NOMO-1 treated with dmso at 0.1 percent for 144 hours (cell line): Measurements from ENCODE around the gene NOX5.
A peak's percentile ranks its signal among the peaks of the same experiment; 100 is the strongest.
"Not testable (repeated sequence)": the region's sequence is repeated elsewhere in the genome, so short reads cannot be mapped to it uniquely, and the experiment has no call there.

Experiments
- DNase-seq: peaks from one replicate; lab custom pipeline; 2025; ENCODE audit not compliant: unreplicated experiment; lab: John Stamatoyannopoulos, UW

The NOX5 gene

GRCh38 chr15:69055251-69055650, 40.8 kb downstream of the NOX5 start:
- no peak for DNase-seq

- DNase-seq, result no peak
Measured at GRCh38 chr15:69056365-69056764, 41.9 kb downstream of the NOX5 start.

DNA sequence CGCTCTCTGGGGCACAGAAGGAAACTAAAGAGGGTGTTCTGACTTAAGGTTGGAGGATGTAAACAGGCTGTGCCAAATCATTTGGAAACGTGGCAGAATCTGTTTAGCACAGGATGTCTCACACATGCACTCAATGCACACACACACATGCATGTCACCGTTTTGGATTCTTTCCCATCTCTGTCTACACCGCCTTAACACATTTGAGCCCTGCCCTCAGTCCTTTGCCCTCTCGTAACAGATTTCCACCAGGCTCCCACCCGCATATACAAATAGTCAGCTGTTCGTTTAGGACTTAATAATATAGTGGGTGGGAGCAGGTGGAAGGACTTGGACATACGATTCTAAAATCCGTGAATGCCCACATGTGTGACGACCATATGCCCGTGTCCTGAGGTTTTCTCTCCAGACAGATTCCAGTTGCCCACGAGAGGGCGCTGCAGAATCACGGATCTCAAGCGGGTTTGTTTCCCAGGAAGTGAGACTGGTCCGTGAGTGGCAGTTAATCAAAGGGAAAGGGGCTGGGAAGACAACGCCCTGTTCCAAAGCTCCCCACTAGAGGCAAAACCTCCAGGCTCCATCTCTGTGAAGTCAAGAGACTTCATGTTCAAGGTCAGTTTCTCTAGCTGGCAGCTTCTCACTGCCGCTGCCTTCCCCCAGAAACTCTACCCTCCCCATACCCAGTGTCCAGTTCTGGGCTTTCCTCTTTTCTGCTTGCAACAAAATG, 44.5 kb downstream of the NOX5 start:
- DNase-seq, result peak; percentile 46

GRCh38 chr15:69059557-69059943, 45.1 kb downstream of the NOX5 start:
- DNase-seq, result no peak

DNA sequence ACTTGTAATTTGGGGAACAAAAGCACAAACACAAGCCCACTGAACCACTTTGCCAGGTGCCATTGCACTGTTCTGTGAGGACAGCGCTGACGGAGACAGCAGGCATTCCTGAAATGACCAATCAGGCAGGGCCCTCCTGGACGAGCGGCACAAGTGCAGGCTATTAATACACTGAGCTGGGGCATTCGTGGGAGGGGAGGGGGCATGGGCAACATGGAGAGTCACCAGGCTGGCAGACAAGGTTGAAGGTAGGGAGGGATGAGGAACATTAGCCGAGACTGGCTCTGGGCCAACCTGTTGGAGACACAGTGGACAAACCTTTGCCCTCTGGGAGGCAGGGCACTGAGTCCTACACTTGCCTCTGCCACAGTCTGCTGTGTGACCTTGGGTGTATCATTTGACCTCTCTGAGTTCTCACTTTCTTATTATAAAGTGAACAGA, 45.6 kb downstream of the NOX5 start:
- no peak for DNase-seq

DNA sequence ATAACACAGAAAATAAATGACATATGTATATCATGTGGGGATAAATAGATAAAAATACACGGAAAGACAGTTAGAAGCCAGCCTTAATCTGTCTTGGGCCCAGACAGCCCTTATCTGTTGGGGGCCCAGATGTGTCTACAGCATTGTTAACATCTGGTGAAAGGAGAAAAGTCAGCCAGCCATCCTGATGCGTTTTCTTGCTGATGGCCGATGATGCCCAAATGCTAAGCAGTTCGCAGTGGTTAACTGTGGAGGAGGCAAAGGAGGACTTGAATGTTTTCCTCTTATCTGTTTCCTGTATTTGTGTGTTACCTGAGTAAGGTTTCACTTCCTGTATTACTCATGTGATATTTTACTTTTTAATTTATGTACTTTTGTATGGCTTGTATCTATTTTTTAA, 46.2 kb downstream of the NOX5 start:
- DNase-seq, result no peak

GRCh38 chr15:69061414-69061842, 46.9 kb downstream of the NOX5 start:
- no peak for DNase-seq

GRCh38 chr15:69064649-69065048, 50.2 kb downstream of the NOX5 start:
- no peak for DNase-seq

- no peak for DNase-seq
Measured at GRCh38 chr15:69066007-69066995, 51.8 kb downstream of the NOX5 start.

- no peak for DNase-seq
Measured at GRCh38 chr15:69067296-69067695, 52.8 kb downstream of the NOX5 start.

DNA sequence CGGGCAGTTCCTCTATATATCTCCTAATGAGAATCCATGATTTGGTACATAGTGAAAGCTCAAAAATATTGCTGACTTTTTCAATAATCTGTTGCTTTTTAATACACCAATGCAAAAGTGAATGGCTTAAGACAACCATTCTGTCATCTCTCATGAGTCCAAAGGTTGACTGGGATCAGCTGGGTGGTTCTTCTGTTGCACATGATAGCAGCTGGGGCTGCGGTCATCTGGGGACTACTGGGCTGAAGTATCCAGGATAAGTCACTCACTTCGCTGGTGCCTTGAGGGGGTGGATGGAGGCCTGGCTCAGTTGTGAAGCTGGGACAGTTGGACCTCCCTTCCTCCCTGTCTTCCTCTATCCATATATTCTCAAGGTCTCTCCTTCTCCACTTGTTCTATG, 53.7 kb downstream of the NOX5 start:
- DNase-seq, result no peak

DNA sequence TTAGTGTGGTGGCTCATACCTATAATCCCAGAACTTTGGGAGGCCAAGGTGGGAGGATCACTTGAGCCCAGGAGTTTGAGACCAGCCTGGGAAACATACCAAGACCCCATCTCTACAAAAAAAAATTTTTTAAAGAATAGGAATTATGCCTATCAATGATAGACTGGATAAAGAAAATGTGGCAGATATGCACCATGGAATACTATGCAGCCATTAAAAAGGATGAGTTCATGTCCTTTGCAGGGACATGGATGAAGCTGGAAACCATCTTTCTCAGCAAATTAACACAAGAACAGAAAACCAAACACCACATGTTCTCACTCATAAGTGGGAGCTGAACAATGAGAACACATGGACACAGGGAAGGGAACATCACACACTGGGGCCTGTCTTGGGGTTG, 54.8 kb downstream of the NOX5 start:
- DNase-seq, result not testable (repeated sequence)

- no peak for DNase-seq
Measured at GRCh38 chr15:69069996-69070395, 55.5 kb downstream of the NOX5 start.

GRCh38 chr15:69070396-69070795, 55.9 kb downstream of the NOX5 start:
- DNase-seq, result no peak

- no peak for DNase-seq
Measured at GRCh38 chr15:69071260-69071659, 56.8 kb downstream of the NOX5 start.

DNA sequence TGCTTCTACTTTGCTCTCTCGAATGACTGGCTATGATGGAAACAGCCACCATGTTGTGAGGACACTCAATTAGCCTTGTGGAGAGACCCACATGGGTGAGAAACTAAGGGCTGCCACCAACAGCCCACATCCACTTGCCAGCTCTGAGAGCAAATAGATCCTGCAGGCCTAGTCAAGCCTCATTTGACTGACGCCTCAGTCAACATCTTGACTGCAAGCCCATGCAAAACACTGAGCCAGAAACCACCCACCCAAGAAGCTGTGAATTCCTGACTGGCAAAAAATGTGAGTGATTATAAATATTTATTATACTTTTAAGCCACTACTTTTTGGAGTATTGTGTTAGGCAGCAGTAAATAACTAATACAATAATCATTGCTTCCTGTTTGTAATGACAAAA, 58.4 kb downstream of the NOX5 start:
- DNase-seq, result no peak

DNA sequence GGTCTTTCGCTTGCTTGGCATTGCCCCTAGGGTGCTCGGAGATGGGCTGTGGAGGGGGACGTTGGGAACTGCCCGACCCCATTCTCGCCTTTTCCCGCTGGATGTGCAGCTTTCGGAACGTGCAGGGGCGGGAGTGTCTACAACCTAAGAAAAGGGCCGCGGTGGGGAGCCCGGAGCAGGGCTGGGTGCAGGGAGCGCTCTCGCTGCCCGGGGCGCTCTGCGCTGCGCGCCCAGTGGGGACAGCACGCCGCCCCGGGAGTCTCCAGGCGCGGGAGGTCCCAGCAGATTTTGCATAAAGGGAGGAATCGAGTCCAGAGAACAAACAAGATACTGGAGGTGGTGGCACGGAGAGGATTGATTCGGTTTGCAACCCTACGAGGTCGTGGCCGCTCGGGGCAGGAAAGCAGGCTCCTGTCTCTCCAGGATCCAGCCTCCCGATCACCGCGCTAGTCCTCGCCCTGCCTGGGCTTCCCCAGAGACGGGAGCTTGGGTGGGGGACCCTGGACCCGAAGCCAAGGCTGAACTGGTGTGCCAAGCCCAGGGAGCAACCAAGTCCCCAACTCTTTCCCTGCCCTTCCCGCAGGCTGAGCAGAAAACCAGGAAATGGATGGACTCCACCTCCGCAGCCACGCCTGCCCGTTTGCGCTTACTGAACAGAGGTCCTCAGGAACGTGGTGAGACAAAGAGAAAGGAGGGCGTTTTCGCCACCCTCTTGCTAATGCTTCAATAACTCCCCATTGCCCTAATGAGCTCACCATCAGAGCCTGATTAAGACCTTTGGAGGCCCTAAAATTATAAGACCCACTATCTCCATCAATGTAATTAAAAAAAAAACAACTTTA, 59.7 kb downstream of the NOX5 start:
- no peak for DNase-seq

DNA sequence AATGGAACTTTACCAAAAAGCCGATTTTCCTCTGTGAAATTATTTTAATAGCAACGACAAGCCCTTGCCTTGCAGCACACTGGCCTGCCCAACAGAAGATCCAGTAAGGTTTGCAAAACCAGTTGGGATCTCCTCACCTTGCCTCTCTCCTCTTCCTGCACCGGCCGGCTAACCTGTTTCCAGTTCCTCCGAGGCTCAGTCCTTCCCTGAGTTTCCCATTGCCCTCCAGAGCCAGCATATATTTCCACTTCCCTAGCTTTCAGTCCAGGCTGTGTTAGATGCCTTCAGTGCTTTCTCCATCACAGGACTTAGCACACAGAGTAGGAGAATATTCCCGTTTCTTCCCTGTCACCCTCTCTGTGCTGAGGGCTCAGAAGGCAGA, 60.3 kb downstream of the NOX5 start:
- no peak for DNase-seq

- no peak for DNase-seq
Measured at GRCh38 chr15:69075440-69075839, 60.9 kb downstream of the NOX5 start.

DNA sequence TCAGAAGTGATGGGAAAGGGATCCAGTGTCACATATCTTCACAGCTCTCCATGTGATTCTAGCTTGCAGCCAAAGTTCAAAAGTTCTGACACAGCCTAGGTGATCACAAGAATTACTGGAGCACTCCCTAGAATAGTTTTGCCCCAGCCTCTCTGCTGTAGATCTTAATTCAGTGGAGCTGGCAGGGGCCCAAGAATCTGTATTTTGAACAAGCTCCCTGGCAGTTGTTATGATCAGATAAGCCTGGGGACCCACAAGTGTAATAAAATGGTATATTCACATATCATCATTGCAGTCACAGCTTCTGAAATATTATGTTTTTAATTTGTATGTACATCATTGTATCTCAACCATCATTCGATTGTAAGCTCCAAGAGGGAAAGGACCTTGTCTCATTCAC, 62.3 kb downstream of the NOX5 start:
- DNase-seq, result no peak

GRCh38 chr15:69078638-69079037, 64.1 kb downstream of the NOX5 start:
- no peak for DNase-seq
